IMR-90 (cell line): ENCODE results near the gene RIMS1. TPM values are rescaled to one million over a fixed set of nuclear protein-coding genes. Genes with fewer than 3 reads are reported as not detected.

Experiments
- ATAC-seq: fragments of 200-7000 bp; cut with Tn5 transposase; 2 replicates; pipeline ENCODE4 v1.9.1; 2020; ENCODE audit warnings: low read depth, mild to moderate bottlenecking, moderate library complexity
- BruUV-seq: library from RNA; stranded (reverse); fragments of 400-500 nt; replicated peaks from 2 replicates; lab custom pipeline; 2021; lab: Mats Ljungman, UMichigan
- CTCF ChIA-PET: fragments of 300-600 bp; formaldehyde crosslinking; extraction: SDS; loops from one replicate; lab custom pipeline; 2021; ENCODE audit warnings: antibody characterized with exemption; lab: Yijun Ruan, JAX
- POLR2A ChIA-PET: fragments of 300-600 bp; sonication (Branson Sonifier 250); formaldehyde crosslinking; loops from one replicate; lab custom pipeline; 2022; ENCODE audit warnings: antibody characterized with exemption; ENCODE audit not compliant: unreplicated experiment; lab: Charles Lee
- DNase-seq: peaks from one replicate; pipeline ENCODE4 v3.0.0; 2013
- H2AFZ ChIP-seq: replicated peaks from 2 replicates; pipeline ENCODE3; 2013; ENCODE audit warnings: low read length, mild to moderate bottlenecking; ENCODE audit not compliant: poor library complexity
- H2AK5ac ChIP-seq: 2 replicates; pipeline ENCODE4 v1.6.1; 2013; ENCODE audit warnings: low read depth, low read length, inconsistent platforms
- H2AK9ac ChIP-seq: replicated peaks from 2 replicates; pipeline ENCODE3; 2013; ENCODE audit warnings: mild to moderate bottlenecking, low read depth, low read length, moderate library complexity; ENCODE audit not compliant: poor library complexity
- H2BK120ac ChIP-seq: 2 replicates; pipeline ENCODE4 v1.6.1; 2013; ENCODE audit warnings: low read depth, low read length, inconsistent platforms
- H2BK15ac ChIP-seq: 3 replicates; pipeline ENCODE4 v1.6.1; 2013; ENCODE audit warnings: low read depth, low read length, inconsistent platforms
- H2BK20ac ChIP-seq: 2 replicates; pipeline ENCODE4 v1.6.1; 2013; ENCODE audit warnings: low read depth, mild to moderate bottlenecking, inconsistent platforms, low read length, moderate library complexity
- H2BK5ac ChIP-seq: 2 replicates; pipeline ENCODE4 v1.6.1; 2013; ENCODE audit warnings: mild to moderate bottlenecking, low read depth, low read length, inconsistent platforms; ENCODE audit not compliant: poor library complexity, severe bottlenecking
- H3K14ac ChIP-seq: replicated peaks from 2 replicates; pipeline ENCODE4 v1.6.1; 2013; ENCODE audit warnings: low read depth, low read length, inconsistent platforms
- H3K18ac ChIP-seq: 2 replicates; pipeline ENCODE4 v1.6.1; 2013; ENCODE audit warnings: low read depth, low read length, control low read depth
- H3K23ac ChIP-seq: 2 replicates; pipeline ENCODE4 v1.6.1; 2013; ENCODE audit warnings: low read depth, low read length, inconsistent platforms
- H3K27ac ChIP-seq: 2 replicates; pipeline ENCODE4 v1.5.1; 2013; ENCODE audit warnings: mild to moderate bottlenecking, control low read depth, low read length; ENCODE audit not compliant: insufficient read depth
- H3K27me3 ChIP-seq: 2 replicates; pipeline ENCODE4 v1.6.1; 2013; ENCODE audit warnings: low read length; ENCODE audit not compliant: control insufficient read depth, insufficient read depth
- H3K36me3 ChIP-seq: 2 replicates; pipeline ENCODE4 v1.6.1; 2013; ENCODE audit warnings: low read length, mixed read lengths; ENCODE audit not compliant: control insufficient read depth, insufficient read depth
- H3K4ac ChIP-seq: 2 replicates; pipeline ENCODE4 v1.6.1; 2013; ENCODE audit warnings: low read depth, low read length, inconsistent platforms
- H3K4me1 ChIP-seq: 2 replicates; pipeline ENCODE4 v1.6.1; 2013; ENCODE audit warnings: low read length, mixed read lengths; ENCODE audit not compliant: control insufficient read depth, insufficient read depth
- H3K4me2 ChIP-seq: 2 replicates; pipeline ENCODE4 v1.6.1; 2013; ENCODE audit warnings: low read depth, mild to moderate bottlenecking, control low read depth, low read length, moderate library complexity
- H3K4me3 ChIP-seq: 2 replicates; pipeline ENCODE4 v1.5.1; 2013; ENCODE audit warnings: low read depth, mild to moderate bottlenecking, control low read depth, low read length, moderate library complexity; ENCODE audit not compliant: insufficient read depth
- H3K56ac ChIP-seq: 2 replicates; pipeline ENCODE4 v1.6.1; 2013; ENCODE audit warnings: low read length, inconsistent platforms; ENCODE audit not compliant: insufficient read depth; ENCODE audit errors: extremely low read depth
- H3K79me1 ChIP-seq, 2 experiments: 2 replicates each; pipeline ENCODE4 v1.6.1; 2013; ENCODE audit warnings: low read length in 2 of 2, inconsistent platforms in 1 of 2, low read depth in 1 of 2
- H3K9ac ChIP-seq: 2 replicates; pipeline ENCODE4 v1.6.1; 2013; ENCODE audit warnings: low read depth, low read length, control low read depth
- H3K9me1 ChIP-seq: 2 replicates; pipeline ENCODE4 v1.6.1; 2013; ENCODE audit warnings: low read length, inconsistent platforms; ENCODE audit not compliant: insufficient read depth
- H3K9me3 ChIP-seq: 2 replicates; pipeline ENCODE4 v1.6.1; 2013; ENCODE audit warnings: low read length; ENCODE audit not compliant: control insufficient read depth, insufficient read depth
- H4K20me1 ChIP-seq: 2 replicates; pipeline ENCODE4 v1.6.1; 2013; ENCODE audit warnings: low read length, inconsistent platforms; ENCODE audit not compliant: insufficient read depth
- H4K5ac ChIP-seq: 2 replicates; pipeline ENCODE4 v1.6.1; 2013; ENCODE audit warnings: mild to moderate bottlenecking, low read depth, low read length, control low read depth
- H4K8ac ChIP-seq, 2 experiments: 2 replicates each; pipeline ENCODE4 v1.6.1; 2013; ENCODE audit warnings: low read depth in 2 of 2, low read length in 2 of 2, control low read depth in 1 of 2, inconsistent platforms in 1 of 2
- H4K91ac ChIP-seq: 2 replicates; pipeline ENCODE4 v1.6.1; 2013; ENCODE audit warnings: low read depth, low read length, inconsistent platforms; ENCODE audit not compliant: insufficient read depth
- BHLHE40 ChIP-seq: fragments of 150-350 bp; IDR thresholded peaks from 2 replicates; pipeline ENCODE4 v1.6.1; 2016; ENCODE audit warnings: mild to moderate bottlenecking, low read depth, low read length
- CEBPB ChIP-seq: IDR thresholded peaks from 2 replicates; pipeline ENCODE4 v1.6.1; 2012; ENCODE audit warnings: low read depth, low read length, improper control_type of control experiment
- CHD1 ChIP-seq: IDR thresholded peaks from 2 replicates; pipeline ENCODE4 v1.6.1; 2012; ENCODE audit warnings: low read depth, low read length, improper control_type of control experiment
- ELK1 ChIP-seq: fragments of 150-350 bp; IDR thresholded peaks from 2 replicates; pipeline ENCODE4 v1.6.1; 2016; ENCODE audit warnings: low read depth, mild to moderate bottlenecking, low read length, moderate library complexity, borderline replicate concordance
- FOS ChIP-seq: fragments of 150-350 bp; IDR thresholded peaks from 2 replicates; pipeline ENCODE4 v1.6.1; 2016; ENCODE audit warnings: low read depth, low read length
- MAFK ChIP-seq: IDR thresholded peaks from 2 replicates; pipeline ENCODE4 v1.6.1; 2012; ENCODE audit warnings: low read depth, low read length, improper control_type of control experiment
- MAZ ChIP-seq: IDR thresholded peaks from 2 replicates; pipeline ENCODE4 v1.6.1; 2012; ENCODE audit warnings: low read depth, mild to moderate bottlenecking, low read length, improper control_type of control experiment, moderate library complexity, borderline replicate concordance
- MXI1 ChIP-seq: IDR thresholded peaks from 2 replicates; pipeline ENCODE4 v1.6.1; 2012; ENCODE audit warnings: low read depth, mild to moderate bottlenecking, low read length, moderate library complexity, borderline replicate concordance
- NFE2L2 ChIP-seq: fragments of 150-350 bp; IDR thresholded peaks from 2 replicates; pipeline ENCODE4 v1.6.1; 2016; ENCODE audit warnings: low read depth, mild to moderate bottlenecking, low read length
- POLR2A ChIP-seq: IDR thresholded peaks from 2 replicates; pipeline ENCODE4 v1.6.1; 2012; ENCODE audit warnings: mild to moderate bottlenecking, low read depth, low read length
- RAD21 ChIP-seq: IDR thresholded peaks from 2 replicates; pipeline ENCODE4 v1.6.1; 2012; ENCODE audit warnings: low read length, improper control_type of control experiment
- RCOR1 ChIP-seq: IDR thresholded peaks from 2 replicates; pipeline ENCODE4 v1.6.1; 2012; ENCODE audit warnings: mild to moderate bottlenecking, low read length, improper control_type of control experiment; ENCODE audit not compliant: insufficient replicate concordance
- RFX5 ChIP-seq: IDR thresholded peaks from 2 replicates; pipeline ENCODE4 v1.8.0; 2012; ENCODE audit warnings: low read depth, mild to moderate bottlenecking, low read length, moderate library complexity
- SMC3 ChIP-seq: fragments of 150-350 bp; IDR thresholded peaks from 2 replicates; pipeline ENCODE4 v1.6.1; 2016; ENCODE audit warnings: low read depth, mild to moderate bottlenecking, antibody characterized with exemption, low read length, moderate library complexity
- dilution Hi-C: fragments of 300-500 bp; cut with HindIII; formaldehyde crosslinking; loops from one replicate; pipeline ENCODE4 v1.14.3; 2018; ENCODE audit warnings: low sequenced_read_pairs; ENCODE audit not compliant: unreplicated experiment
- in situ Hi-C: fragments of 300-500 bp; cut with MboI; formaldehyde crosslinking; loops from 3 replicates; pipeline ENCODE4 v1.14.3; 2019; ENCODE audit warnings: low sequenced_read_pairs, inconsistent platforms, mixed read lengths
- intact Hi-C: fragments of 100-400 bp; cut with micrococcal nuclease; formaldehyde crosslinking; loops from 2 replicates; pipeline ENCODE4 v1.10.0; 2022
- polyA plus RNA-seq, 3 experiments: library from polyadenylated mRNA; depleted of rRNA; stranded (reverse); fragments of >200 nt; gene quantifications; 2 replicates each; pipeline ENCODE4 v1.2.3, GENCODE V29; 2012; ENCODE audit warnings: low replicate concordance in 1 of 3
- total RNA-seq: library from RNA; depleted of rRNA; stranded (reverse); fragments of >200 nt; gene quantifications from 2 replicates; pipeline ENCODE4 v1.2.3, GENCODE V29; 2012
- TF ChIP-seq, protein P1 (sequence below): fragments of 150-350 bp; IDR thresholded peaks from 2 replicates; pipeline ENCODE4 v1.6.1; 2017; ENCODE audit warnings: mild to moderate bottlenecking, antibody characterized with exemption, low read length, low read depth
- TF ChIP-seq, protein P2 (sequence below): conservative IDR thresholded peaks from 2 replicates; pipeline ENCODE4 v1.5.1; 2012; ENCODE audit warnings: mild to moderate bottlenecking, low read depth, low read length, improper control_type of control experiment

The RIMS1 gene
- total and polyA plus RNA-seq, 2 of the 4 experiments (the other 2 are of a cell fraction): 0.44 to 3.8 TPM

DNA sequence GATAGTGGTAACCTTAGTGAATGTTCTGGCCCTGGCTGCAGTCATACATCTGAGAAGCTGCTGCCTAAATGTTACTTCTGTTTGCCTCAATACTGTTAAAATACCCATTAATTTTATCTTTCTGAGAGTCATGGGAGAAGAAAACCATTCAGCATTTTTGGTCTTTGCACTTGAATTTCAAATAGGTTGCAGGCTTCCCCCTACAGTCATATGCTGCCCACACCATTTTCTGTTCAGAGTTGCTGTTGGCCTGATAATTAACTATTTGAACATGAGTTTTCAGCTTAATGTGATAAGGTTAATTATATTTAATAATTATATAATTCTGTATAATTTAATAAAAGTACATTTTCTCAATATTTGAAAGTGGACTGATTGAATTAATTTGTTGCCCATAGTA is 410.0 kb downstream of the RIMS1 start:
- Histone ChIP-seq H2BK15ac (no peak overlapping the region), H2BK5ac (no peak overlapping the region), H3K27me3 (no peaks in the 10 kb centered on the region), H4K20me1 (no peaks in the 10 kb centered on the region), H3K14ac (no peak overlapping the region), H3K9ac (no peak overlapping the region), H4K91ac (no peak overlapping the region), H3K79me1 (no peaks in the 10 kb centered on the region), H2AK9ac (no peak overlapping the region), H2AFZ (no peak overlapping the region), H3K4ac (no peak overlapping the region), H3K4me3 (no peak overlapping the region), H3K23ac (no peak overlapping the region), H2AK5ac (no peak overlapping the region), H2BK20ac (no peak overlapping the region), H2BK120ac (no peak overlapping the region), H3K36me3 (no peaks in the 10 kb centered on the region), H4K8ac (no peak overlapping the region), H3K9me1 (no peaks in the 10 kb centered on the region), H3K27ac (no peak overlapping the region), H3K18ac (no peak overlapping the region), H3K4me2 (no peak overlapping the region), H4K5ac (no peak overlapping the region), H3K56ac (no peak overlapping the region), H3K9me3 (no peaks in the 10 kb centered on the region), H3K4me1 (no peaks in the 10 kb centered on the region)
- TF ChIP-seq MAFK: no peak
- TF ChIP-seq BHLHE40: no peak
- TF ChIP-seq CHD1: no peak
- no peak for TF ChIP-seq RCOR1
- TF ChIP-seq, protein P1, sequence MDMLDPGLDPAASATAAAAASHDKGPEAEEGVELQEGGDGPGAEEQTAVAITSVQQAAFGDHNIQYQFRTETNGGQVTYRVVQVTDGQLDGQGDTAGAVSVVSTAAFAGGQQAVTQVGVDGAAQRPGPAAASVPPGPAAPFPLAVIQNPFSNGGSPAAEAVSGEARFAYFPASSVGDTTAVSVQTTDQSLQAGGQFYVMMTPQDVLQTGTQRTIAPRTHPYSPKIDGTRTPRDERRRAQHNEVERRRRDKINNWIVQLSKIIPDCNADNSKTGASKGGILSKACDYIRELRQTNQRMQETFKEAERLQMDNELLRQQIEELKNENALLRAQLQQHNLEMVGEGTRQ: no peak
- TF ChIP-seq MXI1: no peak
- TF ChIP-seq, protein P2, sequence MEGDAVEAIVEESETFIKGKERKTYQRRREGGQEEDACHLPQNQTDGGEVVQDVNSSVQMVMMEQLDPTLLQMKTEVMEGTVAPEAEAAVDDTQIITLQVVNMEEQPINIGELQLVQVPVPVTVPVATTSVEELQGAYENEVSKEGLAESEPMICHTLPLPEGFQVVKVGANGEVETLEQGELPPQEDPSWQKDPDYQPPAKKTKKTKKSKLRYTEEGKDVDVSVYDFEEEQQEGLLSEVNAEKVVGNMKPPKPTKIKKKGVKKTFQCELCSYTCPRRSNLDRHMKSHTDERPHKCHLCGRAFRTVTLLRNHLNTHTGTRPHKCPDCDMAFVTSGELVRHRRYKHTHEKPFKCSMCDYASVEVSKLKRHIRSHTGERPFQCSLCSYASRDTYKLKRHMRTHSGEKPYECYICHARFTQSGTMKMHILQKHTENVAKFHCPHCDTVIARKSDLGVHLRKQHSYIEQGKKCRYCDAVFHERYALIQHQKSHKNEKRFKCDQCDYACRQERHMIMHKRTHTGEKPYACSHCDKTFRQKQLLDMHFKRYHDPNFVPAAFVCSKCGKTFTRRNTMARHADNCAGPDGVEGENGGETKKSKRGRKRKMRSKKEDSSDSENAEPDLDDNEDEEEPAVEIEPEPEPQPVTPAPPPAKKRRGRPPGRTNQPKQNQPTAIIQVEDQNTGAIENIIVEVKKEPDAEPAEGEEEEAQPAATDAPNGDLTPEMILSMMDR: no peak
- TF ChIP-seq RAD21: no peak
- no peak for TF ChIP-seq NFE2L2
- no peak for TF ChIP-seq CEBPB
- no peak for TF ChIP-seq FOS
- TF ChIP-seq MAZ: no peak
- no peak for TF ChIP-seq SMC3
- no peak for TF ChIP-seq ELK1
- TF ChIP-seq RFX5: no peak
- no peak for TF ChIP-seq POLR2A
- in situ Hi-C loops (no loop called here), dilution Hi-C loops (no loop called here), intact Hi-C loops (no loop called here)
- no TSS peak for BruUV-seq
- POLR2A ChIA-PET: no interaction called here
- DNase-seq (no peak), ATAC-seq (no peak)
- CTCF ChIA-PET: no interaction called here
